Esophagus squamous epithelium (tissue), 4 donors: ENCODE results near the gene AP1G2.

Experiments used
- CTCF ChIP-seq, 6 experiments: fragments of 450-650 bp in 4 of 6; fragments of 200-600 bp in 2 of 6; sonication (generic) in 2 of 6; IDR thresholded peaks; one replicate each; pipeline ENCODE4 v1.5.1; 2016 to 2019; ENCODE audit warnings: antibody characterized with exemption in 6 of 6, mild to moderate bottlenecking in 4 of 6, moderate library complexity in 4 of 6
- POLR2A ChIP-seq, 4 donors: fragments of 450-650 bp; IDR thresholded peaks; one replicate each; pipeline ENCODE4 v1.6.1; 2017; ENCODE audit warnings: antibody characterized with exemption in 4 of 4, mild to moderate bottlenecking in 4 of 4, moderate library complexity in 3 of 4

GRCh38 chr14:23578560-23579310, 11.1 kb upstream of the AP1G2 start, which contains the start of gene JPH4:
- no peak for TF ChIP-seq CTCF (IDR thresholded peaks at IDR 0.05)
- TF ChIP-seq POLR2A (IDR thresholded peaks at IDR 0.05) = no peak
